Stimulated activated CD4-positive, alpha-beta T cell treated with anti-CD3 and anti-CD28 coated beads, Interleukin-2, amount 100 ng/mL, for 4 hours (primary cell): Measurements from ENCODE around the gene LYPD5.
A peak's percentile ranks its signal among the peaks of the same experiment; 100 is the strongest.
"Not testable (repeated sequence)": the region's sequence is repeated elsewhere in the genome, so short reads cannot be mapped to it uniquely, and the experiment has no call there.

Experiments
- DNase-seq: peaks from one replicate; pipeline ENCODE4 v3.0.0-alpha.2; 2020; ENCODE audit warnings: low read depth

LYPD5 gene, protein sequence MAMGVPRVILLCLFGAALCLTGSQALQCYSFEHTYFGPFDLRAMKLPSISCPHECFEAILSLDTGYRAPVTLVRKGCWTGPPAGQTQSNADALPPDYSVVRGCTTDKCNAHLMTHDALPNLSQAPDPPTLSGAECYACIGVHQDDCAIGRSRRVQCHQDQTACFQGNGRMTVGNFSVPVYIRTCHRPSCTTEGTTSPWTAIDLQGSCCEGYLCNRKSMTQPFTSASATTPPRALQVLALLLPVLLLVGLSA

DNA sequence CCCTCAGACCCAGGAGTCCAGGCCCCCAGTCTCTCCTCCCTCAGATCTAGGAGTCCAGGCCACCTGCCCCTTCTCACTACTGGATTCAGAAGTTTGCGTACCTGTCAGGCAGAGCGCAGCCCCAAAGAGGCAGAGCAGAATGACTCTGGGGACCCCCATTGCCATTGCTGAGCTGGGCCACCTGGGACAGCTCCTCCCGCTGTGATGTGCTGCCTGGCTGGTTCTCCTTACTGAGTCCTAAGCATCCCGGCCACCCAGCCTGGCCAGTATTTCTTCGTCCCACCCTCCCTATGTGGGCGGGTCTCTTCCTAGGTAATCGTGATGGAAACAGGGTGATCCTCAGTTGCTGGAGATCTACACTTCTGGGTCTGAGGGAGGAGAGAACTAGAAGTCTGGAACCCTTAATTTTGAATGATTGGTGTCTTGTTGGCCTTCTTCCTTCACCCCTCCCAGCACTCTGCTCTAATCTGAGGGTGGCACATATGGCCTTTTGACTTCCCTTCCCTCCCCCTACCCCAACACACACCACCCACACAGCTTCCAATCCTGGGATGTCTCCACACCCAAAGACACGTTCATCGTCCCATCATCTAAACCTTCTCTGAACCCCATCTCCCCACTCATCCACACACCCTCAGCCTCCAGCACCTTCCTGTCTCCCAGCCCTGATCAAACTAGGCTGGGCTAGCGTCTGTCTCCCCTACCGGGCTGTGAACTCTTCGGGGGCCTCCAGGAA lies at the start of gene LYPD5:
Gene LYPD5 (minus strand): TSS at position 232 of the 736 bp plus-strand sequence. CDS start 67 bp downstream, at position 165.
- no peak for DNase-seq

DNA sequence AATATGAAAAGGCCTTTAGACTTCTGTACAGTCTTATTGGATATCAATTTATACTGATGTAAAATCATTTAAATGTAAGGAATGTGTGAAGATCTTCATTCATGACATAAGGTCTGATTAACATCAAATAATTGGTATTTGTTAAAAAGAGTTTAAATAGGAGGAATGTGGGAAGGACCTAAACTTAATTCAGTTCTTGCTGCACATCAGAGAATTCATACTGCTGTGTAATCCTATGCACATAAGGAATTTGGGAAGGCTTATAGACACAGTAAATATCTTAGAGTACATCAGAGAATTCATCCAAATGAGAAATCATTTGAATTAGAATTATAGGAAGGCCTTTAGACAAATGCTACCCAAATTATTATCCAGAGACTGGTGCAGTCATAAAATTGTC lies 46.6 kb upstream of the LYPD5 start:
- no peak for DNase-seq

DNA sequence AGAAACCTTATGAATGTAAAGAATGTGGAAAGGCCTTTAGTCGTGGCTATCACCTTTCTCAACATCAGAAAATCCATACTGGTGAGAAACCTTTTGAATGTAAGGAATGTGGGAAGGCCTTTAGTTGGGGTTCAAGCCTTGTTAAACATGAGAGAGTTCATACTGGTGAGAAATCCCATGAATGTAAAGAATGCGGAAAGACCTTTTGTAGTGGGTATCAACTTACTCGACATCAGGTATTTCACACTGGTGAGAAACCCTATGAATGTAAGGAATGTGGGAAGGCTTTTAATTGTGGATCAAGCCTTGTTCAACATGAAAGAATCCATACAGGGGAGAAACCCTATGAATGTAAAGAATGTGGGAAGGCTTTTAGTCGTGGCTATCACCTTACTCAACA lies 45.6 kb upstream of the LYPD5 start:
- DNase-seq: no peak

DNA sequence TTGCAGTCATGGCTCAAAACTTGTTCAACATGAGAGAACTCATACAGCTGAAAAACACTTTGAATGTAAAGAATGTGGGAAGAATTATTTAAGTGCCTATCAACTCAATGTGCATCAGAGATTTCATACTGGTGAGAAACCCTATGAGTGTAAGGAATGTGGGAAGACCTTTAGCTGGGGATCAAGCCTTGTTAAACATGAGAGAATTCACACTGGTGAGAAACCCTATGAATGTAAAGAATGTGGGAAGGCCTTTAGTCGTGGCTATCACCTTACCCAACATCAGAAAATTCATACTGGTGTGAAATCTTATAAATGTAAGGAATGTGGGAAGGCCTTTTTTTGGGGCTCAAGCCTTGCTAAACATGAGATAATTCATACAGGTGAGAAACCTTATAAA lies 45.0 kb upstream of the LYPD5 start:
- DNase-seq: no peak

DNA sequence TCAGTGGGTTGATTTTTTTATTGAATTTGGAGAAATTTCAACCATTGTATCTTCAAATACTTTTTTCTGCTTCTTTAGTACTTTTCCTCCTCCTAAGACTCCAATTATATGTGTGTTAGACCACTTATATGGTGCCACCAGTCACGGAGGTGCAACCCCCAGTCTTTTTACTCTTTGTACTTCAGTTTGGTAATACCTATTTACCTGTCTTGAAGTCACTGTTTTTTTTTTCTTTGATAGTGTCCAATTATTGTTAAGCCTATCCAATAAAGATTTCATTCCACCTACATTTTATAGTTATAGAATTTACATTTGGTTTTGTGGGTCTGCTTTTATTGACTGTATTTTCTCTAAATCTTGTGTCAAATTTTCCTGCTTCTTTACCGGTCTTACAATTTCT lies 39.8 kb upstream of the LYPD5 start:
- no peak for DNase-seq

DNA sequence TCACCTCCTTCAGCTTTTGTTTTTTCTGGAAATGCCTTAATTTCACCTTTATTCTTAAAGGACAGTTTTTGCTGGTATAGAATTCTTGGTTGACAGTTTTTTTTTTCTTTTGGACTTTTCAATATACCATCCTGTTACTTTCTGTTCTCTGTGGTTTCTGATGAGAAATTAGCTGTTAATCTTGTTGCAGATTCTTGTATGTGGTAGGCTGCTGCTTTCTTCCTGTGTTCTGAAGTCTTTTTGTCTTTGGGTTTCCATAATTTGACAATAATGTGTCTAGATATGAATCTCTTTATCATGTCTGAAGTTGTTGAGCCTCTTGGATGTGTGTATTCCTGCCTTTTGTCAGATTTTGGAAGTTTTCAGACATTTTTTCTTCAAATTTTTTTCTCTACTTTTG lies 36.9 kb upstream of the LYPD5 start:
- no peak for DNase-seq

DNA sequence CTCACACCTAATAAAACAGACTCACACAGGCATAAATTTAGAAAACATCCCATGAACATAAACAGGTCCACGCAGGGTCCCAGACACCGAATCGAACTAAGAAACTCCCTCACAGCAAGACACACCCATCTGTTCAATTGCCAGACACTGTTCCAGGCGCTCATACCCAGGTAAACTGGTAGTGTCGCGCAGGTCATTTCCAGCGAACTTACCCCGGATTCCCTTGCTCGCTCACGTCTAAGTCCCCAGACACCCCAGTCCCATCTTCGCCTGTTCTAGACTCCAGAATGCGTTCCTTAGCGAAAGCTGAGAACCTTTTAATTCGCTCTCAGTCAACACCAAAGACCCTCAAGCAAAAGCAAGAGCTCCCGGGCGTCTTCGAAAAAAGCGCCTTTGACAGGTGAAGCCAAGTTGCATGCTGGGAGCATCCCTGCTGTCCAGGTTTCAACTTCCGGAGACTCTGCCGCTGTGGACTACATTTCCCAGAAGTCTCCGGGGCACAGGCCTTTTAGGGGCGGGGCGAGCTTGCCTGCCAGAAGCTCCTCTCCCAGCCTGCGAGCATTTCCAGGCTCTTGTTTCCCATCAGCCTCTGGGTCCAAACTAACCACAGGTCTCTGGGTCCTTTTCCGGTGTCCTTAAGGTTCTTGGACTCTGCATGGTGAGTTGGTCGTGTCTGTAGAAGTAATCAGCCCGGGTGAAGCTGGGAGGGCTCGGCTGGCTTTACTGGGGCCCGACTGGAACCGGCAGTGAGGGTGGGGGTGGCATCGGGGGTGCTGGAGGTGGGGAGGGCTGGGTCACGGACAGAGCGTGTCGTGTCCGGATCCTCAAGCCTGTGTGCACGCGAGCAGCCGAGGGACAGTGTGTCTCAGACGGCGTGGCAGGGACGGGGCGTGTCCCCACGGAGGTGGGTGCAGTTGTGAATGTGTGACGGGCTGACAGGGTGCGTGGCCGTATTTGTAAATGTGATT lies 24.8 kb upstream of the LYPD5 start, which contains the start of gene ZNF283:
Gene ZNF283 (plus strand): TSS at position 535 of the 968 bp plus-strand sequence. CDS start 6,184 bp downstream, outside the sequence.
- DNase-seq: peak; percentile 81

DNA sequence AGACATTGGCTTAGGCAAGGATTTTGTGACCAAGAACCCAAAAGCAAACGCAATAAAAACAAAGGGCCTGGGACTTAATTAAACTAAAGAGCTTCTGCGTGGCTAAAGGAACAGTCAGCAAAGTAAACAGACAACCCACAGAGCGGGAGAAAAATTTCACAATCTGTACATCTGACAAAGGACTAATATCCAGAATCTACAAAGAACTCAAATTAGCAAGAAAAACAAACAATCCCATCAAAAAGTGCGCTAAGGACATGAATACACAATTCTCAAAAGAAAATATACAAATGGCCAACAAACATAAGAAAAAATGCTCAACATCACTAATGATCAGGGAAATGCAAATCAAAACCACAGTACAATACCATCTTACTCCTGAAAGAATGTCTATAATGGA lies 22.3 kb upstream of the LYPD5 start:
- DNase-seq: not testable (repeated sequence)

DNA sequence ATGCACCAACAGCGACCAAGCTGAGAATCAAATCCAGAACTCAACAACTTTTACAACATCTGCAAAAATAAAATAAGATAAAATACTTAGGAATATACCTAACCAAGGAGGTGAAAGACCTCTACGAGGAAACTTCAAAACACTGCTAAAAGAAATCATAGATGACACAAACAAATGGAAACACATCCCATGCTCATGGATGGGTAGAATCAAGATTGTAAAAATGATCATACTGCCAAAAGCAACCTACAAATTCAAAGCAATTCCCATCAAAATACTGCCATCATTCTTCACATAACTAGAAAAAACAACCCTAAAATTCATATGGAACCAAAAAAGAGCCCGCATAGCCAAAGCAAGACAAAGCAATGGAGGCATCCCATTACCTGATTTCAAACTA lies 21.6 kb upstream of the LYPD5 start:
- DNase-seq: not testable (repeated sequence)

DNA sequence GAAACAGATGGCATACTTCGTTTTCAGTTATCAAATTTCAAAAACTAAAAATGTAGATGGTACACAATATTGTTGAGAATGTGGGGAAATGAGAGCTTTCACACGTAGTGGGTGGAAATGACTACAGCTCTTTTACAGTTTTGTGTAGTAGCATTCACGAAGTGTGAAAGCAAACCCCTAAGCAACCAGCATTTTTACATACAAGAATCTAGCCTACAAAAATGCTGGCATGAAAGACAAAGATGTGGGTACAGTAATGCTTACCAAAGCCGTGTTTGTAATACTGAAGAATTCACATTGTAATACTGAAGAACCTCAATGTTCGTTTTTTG lies 18.6 kb upstream of the LYPD5 start:
- no peak for DNase-seq

DNA sequence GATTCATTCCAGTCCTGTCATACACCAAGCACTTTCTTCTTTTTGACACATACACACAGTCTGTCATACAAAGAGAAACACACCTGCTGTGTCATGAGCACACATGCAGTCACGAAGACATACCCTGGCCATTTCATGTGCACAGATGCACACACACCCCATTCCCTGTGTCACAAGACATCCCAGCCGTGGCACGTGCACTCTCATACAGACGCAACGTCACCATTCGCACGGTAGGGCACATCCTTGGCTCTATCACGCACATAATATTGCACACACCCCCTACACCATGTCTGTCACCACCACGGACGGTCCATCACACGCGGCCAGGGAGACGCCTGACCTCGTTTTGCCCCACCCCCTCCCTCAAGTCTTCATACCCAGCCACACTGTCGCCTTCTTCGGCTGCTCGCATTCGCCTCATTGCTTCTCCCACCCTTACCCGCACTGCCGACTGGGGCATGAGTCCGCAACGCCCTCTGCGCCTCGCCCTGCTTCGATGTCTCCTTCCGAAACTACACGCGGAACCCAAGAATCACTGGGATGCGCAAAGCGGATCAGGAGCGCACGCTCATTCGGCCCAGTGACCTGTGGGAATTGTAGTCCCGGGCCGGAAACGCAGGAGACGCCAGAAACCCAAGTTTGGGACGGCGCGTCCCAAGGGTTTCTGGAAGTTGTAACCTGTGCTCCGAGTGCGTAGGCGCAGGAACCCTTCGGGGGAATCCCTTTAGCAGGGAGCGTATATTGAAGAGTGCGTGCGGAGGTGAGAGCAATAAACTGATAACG lies 18.0 kb upstream of the LYPD5 start:
- DNase-seq: peak; percentile 24

DNA sequence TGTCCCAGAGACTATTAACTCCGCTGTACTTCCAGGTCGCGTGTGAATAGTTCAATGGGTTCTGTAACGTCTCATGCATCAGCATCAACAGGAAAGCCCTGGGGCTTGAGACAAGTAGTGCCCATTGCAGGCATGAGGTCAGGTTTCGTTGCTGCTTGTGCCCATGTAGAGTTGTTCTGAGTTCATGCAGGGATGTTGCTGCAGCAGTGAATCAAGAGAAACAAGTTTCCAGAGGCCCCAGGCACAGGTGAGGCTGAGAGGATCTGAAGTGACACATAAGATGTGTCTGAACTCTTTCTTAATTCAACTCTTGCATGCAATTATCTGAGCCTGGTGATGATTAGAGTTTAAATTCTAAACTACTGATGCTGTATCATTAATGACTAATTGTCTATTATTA lies 16.3 kb upstream of the LYPD5 start:
- DNase-seq: no peak

DNA sequence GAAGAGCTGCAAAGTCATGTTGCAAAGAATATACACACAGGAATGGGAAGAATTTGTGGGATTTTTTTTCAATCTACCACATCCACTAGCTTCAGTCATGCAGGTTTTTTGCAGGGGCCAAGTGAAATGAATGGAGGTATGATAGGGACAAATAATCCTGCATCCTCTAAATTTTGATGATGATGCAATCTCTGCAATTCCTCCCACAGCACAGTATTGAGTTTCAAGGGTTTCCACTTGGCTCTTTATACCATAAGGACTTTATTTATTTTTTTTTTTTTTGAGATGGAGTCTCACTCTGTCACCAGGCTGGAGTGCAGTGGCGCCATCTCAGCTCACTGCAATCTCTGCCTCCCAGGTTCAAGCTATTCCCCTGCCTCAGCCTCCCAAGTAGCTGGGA lies 15.2 kb upstream of the LYPD5 start:
- not testable (repeated sequence) for DNase-seq

DNA sequence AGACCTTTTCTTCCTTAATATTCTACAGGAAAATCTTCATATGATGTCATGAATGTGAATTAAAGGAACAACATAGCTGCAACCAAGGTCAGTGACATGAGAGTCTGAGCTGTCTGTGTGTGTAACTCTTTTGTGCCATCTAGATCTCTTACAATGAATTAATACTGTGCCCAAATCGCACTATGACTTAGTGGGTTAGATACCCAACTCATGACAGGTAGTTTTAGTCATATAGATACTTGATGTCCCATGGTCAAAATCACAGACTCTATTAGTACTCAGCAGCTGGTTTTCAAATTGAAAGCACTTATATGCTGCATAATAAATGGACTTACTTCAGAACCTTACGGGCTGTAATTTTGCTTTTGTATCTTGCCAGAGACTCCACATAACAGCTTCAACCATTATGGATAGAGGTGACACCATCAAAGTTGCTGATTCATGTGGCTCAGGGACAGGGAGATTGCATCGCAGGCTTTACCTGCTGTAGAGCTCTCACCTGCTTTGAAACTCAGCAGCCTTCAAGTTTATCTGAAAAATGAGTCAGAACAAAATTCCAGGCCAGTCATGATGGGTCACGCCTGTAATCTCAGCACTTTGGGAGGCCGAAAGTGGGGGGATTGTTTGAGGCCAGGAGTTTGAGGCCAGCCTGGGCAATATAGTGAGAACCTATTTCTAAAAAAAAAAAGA lies 12.6 kb upstream of the LYPD5 start:
- no peak for DNase-seq

DNA sequence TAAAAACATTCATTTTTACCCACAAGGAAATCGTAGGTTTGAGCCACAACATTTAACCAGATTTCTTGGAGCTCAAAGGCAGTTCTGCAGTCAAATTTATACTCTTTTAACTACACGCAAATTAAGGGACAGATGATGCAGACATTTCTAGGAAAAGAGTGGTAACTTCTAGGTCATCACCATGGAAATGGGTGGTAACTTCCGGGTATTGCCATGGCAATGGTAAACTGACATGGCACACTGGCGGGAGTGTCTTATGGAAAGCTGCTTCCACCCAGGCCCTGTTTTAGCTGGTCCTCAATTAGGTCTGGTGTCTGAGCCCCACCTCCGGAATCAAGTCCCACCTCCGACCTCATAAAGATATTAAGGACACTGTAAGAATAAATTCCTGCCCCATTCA lies 10.4 kb upstream of the LYPD5 start:
- no peak for DNase-seq

DNA sequence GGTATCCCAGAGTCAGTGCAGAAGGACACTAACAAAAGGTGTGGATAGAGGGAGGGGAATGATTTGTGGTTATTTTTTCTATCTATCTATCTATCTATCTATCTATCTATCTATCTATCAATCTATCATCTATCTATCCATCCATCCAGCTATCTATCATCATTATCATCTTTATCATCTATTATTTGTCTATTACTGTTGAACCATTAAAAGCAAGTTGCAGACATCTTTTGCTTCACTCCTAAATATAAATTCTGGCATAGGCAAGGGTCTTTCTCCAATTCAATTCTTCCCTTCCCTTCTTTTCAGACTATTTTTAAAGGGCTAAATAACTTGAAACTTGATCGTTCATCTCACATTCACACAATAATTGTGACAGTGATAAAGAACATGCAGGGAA lies 10.0 kb upstream of the LYPD5 start:
- DNase-seq: no peak

DNA sequence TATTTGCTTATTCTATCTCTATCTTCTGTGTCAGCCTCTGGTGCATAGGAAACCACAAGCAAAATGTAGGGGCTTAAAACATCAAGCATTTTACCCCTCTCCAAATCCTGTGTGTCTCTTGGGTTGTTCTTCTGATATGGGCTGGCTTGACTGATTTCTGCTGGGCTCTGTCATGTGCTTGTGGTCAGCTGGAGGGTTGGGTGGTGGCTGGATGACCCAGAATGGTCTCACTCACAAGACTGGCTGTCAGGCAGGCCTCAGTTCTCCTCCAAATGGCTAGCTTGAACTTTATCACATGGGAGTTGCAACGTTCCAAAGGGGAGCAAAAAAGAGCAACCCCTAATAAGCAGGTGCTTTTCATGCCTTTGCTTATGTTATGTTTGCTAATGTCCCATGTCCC lies 9.6 kb upstream of the LYPD5 start:
- no peak for DNase-seq

DNA sequence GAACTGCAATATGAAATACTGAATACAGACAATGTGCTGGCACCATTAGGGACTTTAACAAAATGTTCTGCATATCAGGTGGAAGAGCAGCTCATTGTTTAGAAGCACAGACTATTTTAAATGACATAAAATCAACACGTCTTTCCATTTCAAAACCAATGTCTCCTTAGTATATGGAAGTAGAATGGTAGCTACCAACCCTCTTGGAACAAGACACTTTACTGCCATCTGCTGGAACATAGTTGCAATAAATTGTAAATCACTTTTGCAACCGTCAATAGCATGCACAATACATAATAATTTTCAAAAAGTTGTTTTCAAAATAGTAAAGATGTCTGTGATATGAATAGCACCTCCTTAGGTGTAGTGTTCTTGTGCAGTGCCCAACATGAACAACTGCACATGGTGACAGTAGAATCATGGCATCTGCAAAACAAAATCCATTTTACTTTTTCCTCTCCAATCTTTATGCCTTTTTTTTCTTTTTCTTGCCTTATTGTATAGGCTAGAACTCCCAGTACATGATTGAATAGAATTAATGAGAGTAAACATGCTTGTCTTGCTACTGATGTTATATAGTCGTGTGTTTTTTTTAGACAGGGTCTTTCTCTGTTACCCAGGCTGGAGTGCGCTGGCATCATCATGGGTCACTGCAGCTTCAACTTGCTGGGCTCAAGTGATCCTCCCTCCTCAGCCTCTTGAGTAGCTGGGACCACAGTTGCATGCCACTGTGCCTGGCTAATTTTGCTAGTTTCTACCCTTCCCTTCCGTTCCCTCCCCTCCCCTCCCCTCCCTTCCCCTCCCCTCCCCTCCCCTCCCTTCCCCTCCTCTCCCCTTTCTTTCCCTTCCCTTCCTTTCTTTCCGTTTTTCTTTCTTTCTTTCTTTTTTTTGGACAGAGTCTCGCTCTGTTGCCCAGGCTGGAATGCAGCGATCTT lies 7.8 kb upstream of the LYPD5 start:
- no peak for DNase-seq

DNA sequence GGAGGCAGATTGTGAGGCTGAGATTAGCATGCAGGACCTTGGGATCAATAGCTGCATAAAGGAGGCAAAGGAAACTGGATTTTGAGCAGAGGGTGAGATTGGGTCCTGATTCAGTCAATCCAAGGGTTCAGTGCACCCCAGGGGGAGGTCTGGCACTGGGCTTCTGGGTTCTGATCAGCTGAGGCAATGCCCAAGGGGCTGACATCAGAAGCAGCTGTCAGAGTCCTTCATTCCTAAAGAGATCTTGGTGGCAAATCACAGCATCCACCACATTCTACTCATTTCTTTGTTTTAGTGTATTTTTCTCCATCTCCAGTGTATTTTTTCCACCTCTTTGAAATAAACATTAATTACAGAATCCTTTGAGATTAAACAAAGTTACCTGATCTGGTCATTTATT lies 5.4 kb upstream of the LYPD5 start:
- DNase-seq: no peak

DNA sequence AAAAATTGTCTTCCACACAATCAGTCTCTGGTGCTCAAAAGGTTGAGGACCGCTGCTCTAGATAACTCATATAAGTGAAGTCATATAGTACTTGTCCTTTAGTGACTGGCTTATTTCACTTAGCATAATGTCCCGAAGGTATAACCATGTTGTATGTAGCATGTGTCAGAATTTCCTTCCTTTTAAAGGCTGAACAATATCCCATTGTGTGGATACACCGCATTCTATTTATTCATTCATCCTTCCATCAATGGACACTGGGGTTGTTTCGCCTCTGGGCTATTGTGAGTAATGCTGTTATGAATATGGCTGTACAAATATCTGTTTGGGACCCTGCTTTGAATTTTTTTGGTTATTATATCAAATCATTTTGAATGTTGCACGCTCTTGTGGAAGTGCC lies 4.6 kb upstream of the LYPD5 start:
- no peak for DNase-seq
